Measurements from ENCODE around the gene GATD1. TPM values are rescaled to one million over a fixed set of nuclear protein-coding genes. Genes with fewer than 3 reads are reported as not detected.
A peak's percentile ranks its signal among the peaks of the same experiment; 100 is the strongest.

GATD1 gene
- total and polyA plus RNA-seq, 10 of the 15 experiments (the other 5 are each of a cell fraction or from before 2014, with no cell fraction given), result 1.2 to 92.6 (median 22.3) TPM

DNA sequence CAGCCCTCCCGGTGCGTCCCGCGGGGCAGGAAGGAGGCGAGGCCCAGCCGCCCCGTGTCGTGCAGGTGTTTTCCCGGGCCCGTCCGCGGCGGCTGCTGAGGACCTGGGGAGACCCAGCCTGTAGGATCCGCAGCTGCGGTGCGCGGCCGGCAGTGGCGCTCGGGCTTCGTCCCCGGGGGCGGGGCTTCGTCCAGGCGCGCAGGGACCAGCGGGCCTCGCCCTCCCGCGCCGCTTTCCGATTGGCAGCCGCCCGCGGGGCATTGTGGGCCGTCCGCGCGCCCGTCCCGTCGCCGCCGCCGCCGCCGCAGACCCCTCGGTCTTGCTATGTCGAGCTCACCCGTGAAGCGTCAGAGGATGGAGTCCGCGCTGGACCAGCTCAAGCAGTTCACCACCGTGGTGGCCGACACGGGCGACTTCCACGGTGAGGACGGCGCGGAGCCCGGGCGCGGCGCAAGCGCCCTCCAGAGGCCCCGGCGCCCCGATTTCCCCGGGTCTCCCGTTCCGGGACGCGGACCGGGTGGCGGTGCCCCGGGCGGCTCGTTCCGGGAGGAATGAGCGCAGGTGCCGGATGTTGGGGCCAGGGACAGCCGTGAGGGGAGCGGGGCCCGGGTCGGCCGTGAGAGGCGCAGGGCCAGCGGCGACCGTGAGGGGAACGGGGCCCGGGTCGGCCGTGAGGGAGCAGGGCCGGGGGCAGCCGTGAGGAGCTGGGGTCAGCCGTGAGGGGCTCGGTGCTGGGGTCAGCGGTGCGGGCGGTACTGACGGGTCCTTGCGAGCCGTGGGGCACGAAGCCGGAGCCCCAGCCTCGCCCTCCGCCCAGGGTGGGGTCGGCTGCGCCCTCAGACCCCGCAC lies 29.9 kb downstream of the GATD1 start, which contains the start of gene TALDO1 (continued):
- TF ChIP-seq, protein P1, sequence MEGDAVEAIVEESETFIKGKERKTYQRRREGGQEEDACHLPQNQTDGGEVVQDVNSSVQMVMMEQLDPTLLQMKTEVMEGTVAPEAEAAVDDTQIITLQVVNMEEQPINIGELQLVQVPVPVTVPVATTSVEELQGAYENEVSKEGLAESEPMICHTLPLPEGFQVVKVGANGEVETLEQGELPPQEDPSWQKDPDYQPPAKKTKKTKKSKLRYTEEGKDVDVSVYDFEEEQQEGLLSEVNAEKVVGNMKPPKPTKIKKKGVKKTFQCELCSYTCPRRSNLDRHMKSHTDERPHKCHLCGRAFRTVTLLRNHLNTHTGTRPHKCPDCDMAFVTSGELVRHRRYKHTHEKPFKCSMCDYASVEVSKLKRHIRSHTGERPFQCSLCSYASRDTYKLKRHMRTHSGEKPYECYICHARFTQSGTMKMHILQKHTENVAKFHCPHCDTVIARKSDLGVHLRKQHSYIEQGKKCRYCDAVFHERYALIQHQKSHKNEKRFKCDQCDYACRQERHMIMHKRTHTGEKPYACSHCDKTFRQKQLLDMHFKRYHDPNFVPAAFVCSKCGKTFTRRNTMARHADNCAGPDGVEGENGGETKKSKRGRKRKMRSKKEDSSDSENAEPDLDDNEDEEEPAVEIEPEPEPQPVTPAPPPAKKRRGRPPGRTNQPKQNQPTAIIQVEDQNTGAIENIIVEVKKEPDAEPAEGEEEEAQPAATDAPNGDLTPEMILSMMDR (IDR thresholded peaks at IDR 0.05 in 2 of 3, conservative IDR thresholded peaks at IDR 0.05 in 1 of 3; ENCODE audit: control insufficient read depth in 2 of 3, extremely low read depth in 1 of 3, insufficient read depth in 1 of 3, low read depth in 3 of 3, low read length in 3 of 3), result peak in 2 of 3 experiments; percentile 21 to 35; a peak in 2 of 6 replicates
- no peak for TF ChIP-seq ASH2L (IDR thresholded peaks at IDR 0.05; ENCODE audit: borderline replicate concordance, low read depth)
- TF ChIP-seq, protein P2, sequence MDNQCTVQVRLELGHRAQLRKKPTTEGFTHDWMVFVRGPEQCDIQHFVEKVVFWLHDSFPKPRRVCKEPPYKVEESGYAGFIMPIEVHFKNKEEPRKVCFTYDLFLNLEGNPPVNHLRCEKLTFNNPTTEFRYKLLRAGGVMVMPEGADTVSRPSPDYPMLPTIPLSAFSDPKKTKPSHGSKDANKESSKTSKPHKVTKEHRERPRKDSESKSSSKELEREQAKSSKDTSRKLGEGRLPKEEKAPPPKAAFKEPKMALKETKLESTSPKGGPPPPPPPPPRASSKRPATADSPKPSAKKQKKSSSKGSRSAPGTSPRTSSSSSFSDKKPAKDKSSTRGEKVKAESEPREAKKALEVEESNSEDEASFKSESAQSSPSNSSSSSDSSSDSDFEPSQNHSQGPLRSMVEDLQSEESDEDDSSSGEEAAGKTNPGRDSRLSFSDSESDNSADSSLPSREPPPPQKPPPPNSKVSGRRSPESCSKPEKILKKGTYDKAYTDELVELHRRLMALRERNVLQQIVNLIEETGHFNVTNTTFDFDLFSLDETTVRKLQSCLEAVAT (IDR thresholded peaks at IDR 0.05), result no peak
- TF ChIP-seq, protein P3, sequence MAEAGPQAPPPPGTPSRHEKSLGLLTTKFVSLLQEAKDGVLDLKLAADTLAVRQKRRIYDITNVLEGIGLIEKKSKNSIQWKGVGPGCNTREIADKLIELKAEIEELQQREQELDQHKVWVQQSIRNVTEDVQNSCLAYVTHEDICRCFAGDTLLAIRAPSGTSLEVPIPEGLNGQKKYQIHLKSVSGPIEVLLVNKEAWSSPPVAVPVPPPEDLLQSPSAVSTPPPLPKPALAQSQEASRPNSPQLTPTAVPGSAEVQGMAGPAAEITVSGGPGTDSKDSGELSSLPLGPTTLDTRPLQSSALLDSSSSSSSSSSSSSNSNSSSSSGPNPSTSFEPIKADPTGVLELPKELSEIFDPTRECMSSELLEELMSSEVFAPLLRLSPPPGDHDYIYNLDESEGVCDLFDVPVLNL (IDR thresholded peaks at IDR 0.05; ENCODE audit: low read depth, low read length), result peak; percentile 61
- no peak for TF ChIP-seq ZNF217 (IDR thresholded peaks at IDR 0.05)
- no peak for TF ChIP-seq MYB (IDR thresholded peaks at IDR 0.05; ENCODE audit: borderline replicate concordance, low read depth, low read length)
- TF ChIP-seq TCF7 (IDR thresholded peaks at IDR 0.05; ENCODE audit: borderline replicate concordance), result no peak
- TF ChIP-seq MEF2A (IDR thresholded peaks at IDR 0.05; ENCODE audit: insufficient read depth, low read depth, low read length), result no peak
- no peak for TF ChIP-seq HDGF (IDR thresholded peaks at IDR 0.05)
- peak; percentile 50; the same call in 1 of the 2 replicates for TF ChIP-seq POLR2AphosphoS5 (IDR thresholded peaks at IDR 0.05; ENCODE audit: low read length)
- TF ChIP-seq, protein P4, sequence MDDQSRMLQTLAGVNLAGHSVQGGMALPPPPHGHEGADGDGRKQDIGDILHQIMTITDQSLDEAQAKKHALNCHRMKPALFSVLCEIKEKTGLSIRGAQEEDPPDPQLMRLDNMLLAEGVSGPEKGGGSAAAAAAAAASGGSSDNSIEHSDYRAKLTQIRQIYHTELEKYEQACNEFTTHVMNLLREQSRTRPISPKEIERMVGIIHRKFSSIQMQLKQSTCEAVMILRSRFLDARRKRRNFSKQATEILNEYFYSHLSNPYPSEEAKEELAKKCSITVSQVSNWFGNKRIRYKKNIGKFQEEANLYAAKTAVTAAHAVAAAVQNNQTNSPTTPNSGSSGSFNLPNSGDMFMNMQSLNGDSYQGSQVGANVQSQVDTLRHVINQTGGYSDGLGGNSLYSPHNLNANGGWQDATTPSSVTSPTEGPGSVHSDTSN (IDR thresholded peaks at IDR 0.05; ENCODE audit: insufficient replicate concordance, low read depth, low read length), result peak; percentile 38
- TF ChIP-seq DPF2 (IDR thresholded peaks at IDR 0.05), result peak; percentile 73
- no peak for TF ChIP-seq RAD51 (IDR thresholded peaks at IDR 0.05)
- peak; percentile 9 to 65; a peak in 2 of 4 replicates for TF ChIP-seq BHLHE40 (IDR thresholded peaks at IDR 0.05; ENCODE audit: borderline replicate concordance in 1 of 2, low read depth in 2 of 2, low read length in 1 of 2)
- TF ChIP-seq SREBF1 (IDR thresholded peaks at IDR 0.05; ENCODE audit: low read length), result no peak
- peak; percentile 85; the same call in 1 of the 2 replicates for TF ChIP-seq NFYB (IDR thresholded peaks at IDR 0.05; ENCODE audit: insufficient read depth, low read depth, low read length)
- peak; percentile 8; the same call in 1 of the 2 replicates for TF ChIP-seq YY1 (IDR thresholded peaks at IDR 0.05; ENCODE audit: low read depth, low read length)
- TF ChIP-seq ZNF24 (IDR thresholded peaks at IDR 0.05), result 0 out of 2 replicates have a peak, but pooled peaks have one; percentile 17
- TF ChIP-seq EP300 (IDR thresholded peaks at IDR 0.05; ENCODE audit: borderline replicate concordance in 1 of 2, control insufficient read depth in 1 of 2, low read depth in 2 of 2, low read length in 2 of 2), result no peak
- TF ChIP-seq ATF7 (IDR thresholded peaks at IDR 0.05; ENCODE audit: low read depth), result no peak
- peak; percentile 86 for TF ChIP-seq POLR2A (IDR thresholded peaks at IDR 0.05; ENCODE audit: low read depth, low read length)
- no peak for TF ChIP-seq CHD1 (IDR thresholded peaks at IDR 0.05; ENCODE audit: low read depth, low read length)
- peak; percentile 62; the same call in 1 of the 2 replicates for TF ChIP-seq TAF1 (IDR thresholded peaks at IDR 0.05; ENCODE audit: borderline replicate concordance, low read depth, low read length)
- TF ChIP-seq RCOR1 (conservative IDR thresholded peaks at IDR 0.05; ENCODE audit: low read depth, low read length), result no peak
- TF ChIP-seq ZBED1 (IDR thresholded peaks at IDR 0.05; ENCODE audit: borderline replicate concordance), result no peak
- TF ChIP-seq CBFB (IDR thresholded peaks at IDR 0.05; ENCODE audit: low read depth), result no peak

Data from GM12878 (cell line).